ENCODE measurements around the gene P3R3URF.
"Not testable (repeated sequence)": the region's sequence is repeated elsewhere in the genome, so short reads cannot be mapped to it uniquely, and the experiment has no call there.

Gene P3R3URF
- 0 reads per million in 9 experiments for total RNA-seq

- no peak for ATAC-seq (replicated peaks)
- H3K4me1 Mint-ChIP-seq (ENCODE audit: low read depth in 2 of 2) = no peaks in the 10 kb centered on the region
Measured at GRCh38 chr1:46176211-46176865, at the start of gene P3R3URF. Gene P3R3URF (minus strand): TSS chr1:46176488. CDS start chr1:46176471, 17 bp downstream.

GRCh38 chr1:46224966-46225365 lies 48.7 kb upstream of the P3R3URF start:
- no peak for ATAC-seq (replicated peaks)
- Mint-ChIP-seq H3K4me3 (no peak overlapping the region), H3K36me3 (ENCODE audit: insufficient read depth) (peaks cover 8% of the 10 kb centered on the region), H3K27me3 (no peaks in the 10 kb centered on the region), H3K9me3 (no peaks in the 10 kb centered on the region), H3K4me1 (ENCODE audit: low read depth in 2 of 2) (peaks cover 0 to 6% of the 10 kb centered on the region in 2 donors), H3K27ac (no peak overlapping the region)
- no peak for DNase-seq

More at GRCh38 chr1:46176211-46176865, at the start of gene P3R3URF:
- Mint-ChIP-seq H3K36me3 (ENCODE audit: insufficient read depth) (no peaks in the 10 kb centered on the region), H3K27me3 (peaks cover 0 to 11% of the 10 kb centered on the region in 2 donors), H3K9me3 (no peaks in the 10 kb centered on the region), H3K4me3 (no peak within 1 kb of the TSS), H3K27ac (no peak within 1 kb of the TSS)
- no peak for DNase-seq

GRCh38 chr1:46223472-46223943 lies 47.2 kb upstream of the P3R3URF start:
- Mint-ChIP-seq H3K4me3 (no peak overlapping the region), H3K4me1 (ENCODE audit: low read depth in 2 of 2) (peaks cover 0 to 6% of the 10 kb centered on the region in 2 donors), H3K27me3 (no peaks in the 10 kb centered on the region), H3K27ac (no peak overlapping the region), H3K36me3 (ENCODE audit: insufficient read depth) (peaks cover 8% of the 10 kb centered on the region), H3K9me3 (no peaks in the 10 kb centered on the region)
- ATAC-seq (replicated peaks) (peak; percentile 98), DNase-seq (peak; percentile 41 to 47 (median 45))

GRCh38 chr1:46223055-46223454 lies 46.8 kb upstream of the P3R3URF start:
- ATAC-seq (replicated peaks); H3K27me3 Mint-ChIP-seq; DNase-seq; H3K4me3 Mint-ChIP-seq; H3K36me3 Mint-ChIP-seq (ENCODE audit: insufficient read depth); H3K4me1 Mint-ChIP-seq (ENCODE audit: low read depth in 2 of 2); H3K27ac Mint-ChIP-seq; H3K9me3 Mint-ChIP-seq: not testable (repeated sequence)

GRCh38 chr1:46221749-46222148 lies 45.5 kb upstream of the P3R3URF start:
- Mint-ChIP-seq H3K4me1 (ENCODE audit: low read depth in 2 of 2) (peaks cover 0 to 6% of the 10 kb centered on the region in 2 donors), H3K27me3 (peaks cover 0 to 10% of the 10 kb centered on the region in 2 donors), H3K4me3 (no peak overlapping the region), H3K36me3 (ENCODE audit: insufficient read depth) (peaks cover 8% of the 10 kb centered on the region), H3K27ac (no peak overlapping the region), H3K9me3 (no peaks in the 10 kb centered on the region)
- no peak for DNase-seq
- no peak for ATAC-seq (replicated peaks)

GRCh38 chr1:46220808-46221207 lies 44.5 kb upstream of the P3R3URF start:
- Mint-ChIP-seq H3K36me3 (ENCODE audit: insufficient read depth) (peaks cover 8% of the 10 kb centered on the region), H3K4me3 (no peak overlapping the region), H3K27ac (peak overlapping the region in 1 of 2 donors; percentile 35), H3K27me3 (peaks cover 0 to 13% of the 10 kb centered on the region in 2 donors), H3K9me3 (no peaks in the 10 kb centered on the region), H3K4me1 (ENCODE audit: low read depth in 2 of 2) (peaks cover 0 to 6% of the 10 kb centered on the region in 2 donors)
- DNase-seq (no peak), ATAC-seq (replicated peaks) (no peak)

- Mint-ChIP-seq H3K9me3 (no peaks in the 10 kb centered on the region), H3K27ac (no peak overlapping the region), H3K4me1 (ENCODE audit: low read depth in 2 of 2) (peaks cover 0 to 6% of the 10 kb centered on the region in 2 donors), H3K36me3 (ENCODE audit: insufficient read depth) (peaks cover 8% of the 10 kb centered on the region), H3K4me3 (no peak overlapping the region), H3K27me3 (peaks cover 0 to 13% of the 10 kb centered on the region in 2 donors)
- DNase-seq (no peak), ATAC-seq (replicated peaks) (no peak)
Measured at GRCh38 chr1:46219551-46220520, 43.5 kb upstream of the P3R3URF start.

GRCh38 chr1:46218443-46218842 lies 42.2 kb upstream of the P3R3URF start:
- ATAC-seq (replicated peaks) (no peak), DNase-seq (no peak)
- Mint-ChIP-seq H3K36me3 (ENCODE audit: insufficient read depth) (peaks cover 2% of the 10 kb centered on the region), H3K9me3 (no peaks in the 10 kb centered on the region), H3K27me3 (peaks cover 0 to 13% of the 10 kb centered on the region in 2 donors), H3K4me1 (ENCODE audit: low read depth in 2 of 2) (peaks cover 0 to 1% of the 10 kb centered on the region in 2 donors), H3K4me3 (no peak overlapping the region), H3K27ac (peak overlapping the region in 1 of 2 donors; percentile 27)

GRCh38 chr1:46215504-46215903 lies 39.2 kb upstream of the P3R3URF start:
- Mint-ChIP-seq H3K9me3 (no peaks in the 10 kb centered on the region), H3K27ac (no peak overlapping the region), H3K36me3 (ENCODE audit: insufficient read depth) (no peaks in the 10 kb centered on the region), H3K4me3 (no peak overlapping the region), H3K27me3 (peaks cover 0 to 13% of the 10 kb centered on the region in 2 donors), H3K4me1 (ENCODE audit: low read depth in 2 of 2) (no peaks in the 10 kb centered on the region)
- DNase-seq = no peak
- ATAC-seq (replicated peaks) = no peak

GRCh38 chr1:46211051-46211450 lies 34.8 kb upstream of the P3R3URF start:
- H3K36me3 Mint-ChIP-seq (ENCODE audit: insufficient read depth) = no peaks in the 10 kb centered on the region
- DNase-seq = no peak
- ATAC-seq (replicated peaks) = no peak
- H3K27ac Mint-ChIP-seq = no peak overlapping the region
- no peaks in the 10 kb centered on the region for H3K9me3 Mint-ChIP-seq
- H3K27me3 Mint-ChIP-seq = no peaks in the 10 kb centered on the region
- H3K4me1 Mint-ChIP-seq (ENCODE audit: low read depth in 2 of 2) = no peaks in the 10 kb centered on the region
- H3K4me3 Mint-ChIP-seq = no peak overlapping the region

- H3K27ac Mint-ChIP-seq = no peak overlapping the region
- no peaks in the 10 kb centered on the region for H3K27me3 Mint-ChIP-seq
- H3K9me3 Mint-ChIP-seq = no peaks in the 10 kb centered on the region
- no peaks in the 10 kb centered on the region for H3K4me1 Mint-ChIP-seq (ENCODE audit: low read depth in 2 of 2)
- no peaks in the 10 kb centered on the region for H3K36me3 Mint-ChIP-seq (ENCODE audit: insufficient read depth)
- DNase-seq (no peak), ATAC-seq (replicated peaks) (no peak)
- no peak overlapping the region for H3K4me3 Mint-ChIP-seq
Measured at GRCh38 chr1:46210561-46210960, 34.3 kb upstream of the P3R3URF start.

GRCh38 chr1:46206399-46206798 lies 30.1 kb upstream of the P3R3URF start:
- Mint-ChIP-seq H3K4me3 (no peak overlapping the region), H3K36me3 (ENCODE audit: insufficient read depth) (peaks cover 6% of the 10 kb centered on the region), H3K9me3 (no peaks in the 10 kb centered on the region), H3K27me3 (peaks cover 0 to 7% of the 10 kb centered on the region in 2 donors), H3K27ac (peak overlapping the region in 1 of 2 donors; percentile 44), H3K4me1 (ENCODE audit: low read depth in 2 of 2) (peaks cover 3 to 5% of the 10 kb centered on the region in 2 donors)
- DNase-seq (no peak), ATAC-seq (replicated peaks) (no peak)

GRCh38 chr1:46205791-46206190 lies 29.5 kb upstream of the P3R3URF start:
- H3K27ac Mint-ChIP-seq = no peak overlapping the region
- no peak overlapping the region for H3K4me3 Mint-ChIP-seq
- peaks cover 3 to 5% of the 10 kb centered on the region in 2 donors for H3K4me1 Mint-ChIP-seq (ENCODE audit: low read depth in 2 of 2)
- DNase-seq = no peak
- ATAC-seq (replicated peaks) = no peak
- peaks cover 0 to 7% of the 10 kb centered on the region in 2 donors for H3K27me3 Mint-ChIP-seq
- no peaks in the 10 kb centered on the region for H3K9me3 Mint-ChIP-seq
- peaks cover 6% of the 10 kb centered on the region for H3K36me3 Mint-ChIP-seq (ENCODE audit: insufficient read depth)
